Measurements from ENCODE around the gene KLHL7.

The KLHL7 gene

DNA sequence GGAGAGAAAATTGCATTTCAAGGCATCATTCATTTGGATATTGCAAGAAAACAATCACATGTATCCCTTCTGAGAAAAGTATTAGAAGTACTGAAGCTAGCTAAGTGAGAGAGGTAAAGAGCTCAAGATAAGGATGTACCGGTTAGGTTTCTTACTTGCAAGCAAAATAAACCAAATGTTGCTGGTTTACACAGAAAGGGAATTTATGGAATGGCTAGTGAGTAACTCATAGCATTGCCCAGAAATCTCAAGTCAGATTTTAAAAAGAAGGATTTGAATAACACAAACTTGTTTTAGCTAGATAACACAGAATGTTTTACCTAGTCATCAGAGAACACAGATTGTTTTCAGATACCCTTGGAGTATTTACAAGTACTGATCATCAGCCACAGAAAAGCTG, 30.6 kb downstream of the KLHL7 start:
- H3K4me3 ChIP-seq (ENCODE audit: low read depth, low read length): no peak overlapping the region
- TF ChIP-seq, protein P1, sequence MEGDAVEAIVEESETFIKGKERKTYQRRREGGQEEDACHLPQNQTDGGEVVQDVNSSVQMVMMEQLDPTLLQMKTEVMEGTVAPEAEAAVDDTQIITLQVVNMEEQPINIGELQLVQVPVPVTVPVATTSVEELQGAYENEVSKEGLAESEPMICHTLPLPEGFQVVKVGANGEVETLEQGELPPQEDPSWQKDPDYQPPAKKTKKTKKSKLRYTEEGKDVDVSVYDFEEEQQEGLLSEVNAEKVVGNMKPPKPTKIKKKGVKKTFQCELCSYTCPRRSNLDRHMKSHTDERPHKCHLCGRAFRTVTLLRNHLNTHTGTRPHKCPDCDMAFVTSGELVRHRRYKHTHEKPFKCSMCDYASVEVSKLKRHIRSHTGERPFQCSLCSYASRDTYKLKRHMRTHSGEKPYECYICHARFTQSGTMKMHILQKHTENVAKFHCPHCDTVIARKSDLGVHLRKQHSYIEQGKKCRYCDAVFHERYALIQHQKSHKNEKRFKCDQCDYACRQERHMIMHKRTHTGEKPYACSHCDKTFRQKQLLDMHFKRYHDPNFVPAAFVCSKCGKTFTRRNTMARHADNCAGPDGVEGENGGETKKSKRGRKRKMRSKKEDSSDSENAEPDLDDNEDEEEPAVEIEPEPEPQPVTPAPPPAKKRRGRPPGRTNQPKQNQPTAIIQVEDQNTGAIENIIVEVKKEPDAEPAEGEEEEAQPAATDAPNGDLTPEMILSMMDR (IDR thresholded peaks at IDR 0.05; ENCODE audit: low read depth, low read length, missing control alignments): no peak
- no peak for DNase-seq (ENCODE audit: low read depth)

- TF ChIP-seq, protein P1 (IDR thresholded peaks at IDR 0.05; ENCODE audit: low read depth, low read length, missing control alignments): no peak
- no peak overlapping the region for H3K4me3 ChIP-seq (ENCODE audit: low read depth, low read length)
- no peak for DNase-seq (ENCODE audit: low read depth)
Observed at GRCh38 chr7:23157679-23158078, 52.1 kb downstream of the KLHL7 start.

DNA sequence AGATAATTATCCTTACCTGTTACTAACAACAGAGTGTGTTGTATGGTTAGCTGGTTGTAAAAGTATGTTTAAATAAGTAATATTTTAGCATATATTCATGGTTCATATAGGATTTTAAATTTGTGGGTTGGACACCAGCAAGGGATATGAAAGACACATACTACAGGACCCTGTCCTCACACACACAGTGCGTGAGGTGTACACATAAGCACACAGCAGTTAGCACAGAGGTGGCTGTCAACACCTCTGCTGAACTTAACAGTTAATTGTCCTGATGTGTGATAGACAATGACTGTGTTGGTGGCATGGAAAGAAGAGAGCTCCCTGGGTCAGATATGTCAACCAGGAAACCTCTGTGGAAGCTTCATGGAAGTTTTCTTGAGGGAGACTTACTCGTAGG, 53.0 kb downstream of the KLHL7 start:
- DNase-seq (ENCODE audit: low read depth): no peak
- no peak overlapping the region for H3K4me3 ChIP-seq (ENCODE audit: low read depth, low read length)
- TF ChIP-seq, protein P1 (IDR thresholded peaks at IDR 0.05; ENCODE audit: low read depth, low read length, missing control alignments): no peak

- DNase-seq (ENCODE audit: low read depth): no peak
- TF ChIP-seq, protein P1 (IDR thresholded peaks at IDR 0.05; ENCODE audit: low read depth, low read length, missing control alignments): no peak
Observed at GRCh38 chr7:23161482-23161881, 55.9 kb downstream of the KLHL7 start.

DNA sequence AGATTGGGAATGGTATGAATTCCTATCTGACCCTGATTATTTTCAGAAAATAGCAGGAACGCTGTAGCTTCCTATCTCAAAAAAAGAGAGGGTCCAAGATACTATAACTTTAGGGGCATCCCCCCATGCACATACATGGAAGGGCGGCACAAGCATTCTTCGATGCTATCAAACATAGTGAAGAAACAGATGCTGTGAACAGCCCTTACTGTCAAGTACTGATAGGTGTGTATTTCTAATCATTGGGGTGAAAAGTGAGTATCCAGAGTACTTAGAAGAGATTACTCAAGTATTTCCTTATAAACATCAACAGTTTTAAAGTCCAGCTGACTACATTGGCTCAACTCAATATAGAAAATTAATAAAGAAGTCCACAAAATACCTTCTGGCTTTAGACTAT, 59.3 kb downstream of the KLHL7 start:
- DNase-seq (ENCODE audit: low read depth): no peak
- no peak overlapping the region for H3K4me3 ChIP-seq (ENCODE audit: low read depth, low read length)
- TF ChIP-seq, protein P1 (IDR thresholded peaks at IDR 0.05; ENCODE audit: low read depth, low read length, missing control alignments): no peak

More at GRCh38 chr7:23161482-23161881, 55.9 kb downstream of the KLHL7 start:
- H3K4me3 ChIP-seq (ENCODE audit: low read depth, low read length): no peak overlapping the region

- no peak overlapping the region for H3K4me3 ChIP-seq (ENCODE audit: low read depth, low read length)
- no peak for DNase-seq (ENCODE audit: low read depth)
- TF ChIP-seq, protein P1 (IDR thresholded peaks at IDR 0.05; ENCODE audit: low read depth, low read length, missing control alignments): no peak
Observed at GRCh38 chr7:23165316-23165715, 59.7 kb downstream of the KLHL7 start.

- no peak overlapping the region for H3K4me3 ChIP-seq (ENCODE audit: low read depth, low read length)
- TF ChIP-seq, protein P1 (IDR thresholded peaks at IDR 0.05; ENCODE audit: low read depth, low read length, missing control alignments): no peak
- no peak for DNase-seq (ENCODE audit: low read depth)
Observed at GRCh38 chr7:23167691-23168090, 62.1 kb downstream of the KLHL7 start.

Measured in GM12864 (cell line).